HepG2 (cell line): ENCODE measurements around the gene SYCP2L. TPM values are rescaled to one million over a fixed set of nuclear protein-coding genes. Genes with fewer than 3 reads are reported as not detected.
A peak's percentile ranks its signal among the peaks of the same experiment; 100 is the strongest.

ENCODE experiments used
- ATF7 ChIP-seq, 2 experiments: fragments of 450-650 bp in 1 of 2; sonication (generic) in 1 of 2; formaldehyde crosslinking in 1 of 2; IDR thresholded peaks; 2 replicates each; pipeline versions ENCODE4 v1.4.0 to v1.6.1; 2016 to 2020; ENCODE audit warnings: antibody characterized with exemption in 1 of 2, mild to moderate bottlenecking in 1 of 2, missing genetic modification reagents in 1 of 2
- BRF2 ChIP-seq: sonication (generic); formaldehyde crosslinking; IDR thresholded peaks from 2 replicates; pipeline ENCODE4 v1.8.1; 2022; ENCODE audit warnings: mild to moderate bottlenecking, missing genetic modification reagents
- CHD4 ChIP-seq: fragments of 200-600 bp; sonication (generic); IDR thresholded peaks from 2 replicates; pipeline ENCODE4 v1.7.0; 2017; ENCODE audit warnings: mild to moderate bottlenecking, low read length, borderline replicate concordance
- DR1 ChIP-seq: sonication (generic); formaldehyde crosslinking; IDR thresholded peaks from 2 replicates; pipeline ENCODE4 v1.8.0; 2021; ENCODE audit warnings: mild to moderate bottlenecking, missing genetic modification reagents, inconsistent platforms
- E2F1 ChIP-seq: sonication (generic); formaldehyde crosslinking; IDR thresholded peaks from 2 replicates; pipeline ENCODE4 v1.5.0; 2020; ENCODE audit warnings: missing genetic modification reagents
- ETV5 ChIP-seq: IDR thresholded peaks from 2 replicates; pipeline ENCODE4 v1.6.1; 2018; ENCODE audit warnings: missing biosample characterization, missing genetic modification reagents, inconsistent platforms, borderline replicate concordance
- FIP1L1 ChIP-seq: fragments of 200-400 bp; formaldehyde crosslinking; IDR thresholded peaks from 2 replicates; pipeline ENCODE4 v1.6.1; 2018; ENCODE audit warnings: low read depth, mild to moderate bottlenecking, low read length, moderate library complexity, borderline replicate concordance; ENCODE audit not compliant: insufficient read depth
- NBN ChIP-seq: fragments of 450-650 bp; conservative IDR thresholded peaks from 2 replicates; pipeline ENCODE4 v1.6.1; 2017
- PCBP2 ChIP-seq: fragments of 200-400 bp; formaldehyde crosslinking; optimal IDR thresholded peaks from 2 replicates; pipeline ENCODE3; 2018; ENCODE audit warnings: low read length, low read depth; ENCODE audit not compliant: poor library complexity, severe bottlenecking
- PRDM10 ChIP-seq: sonication (generic); formaldehyde crosslinking; IDR thresholded peaks from 2 replicates; pipeline ENCODE4 v1.4.0; 2020; ENCODE audit warnings: low read depth, missing genetic modification reagents
- SMC3 ChIP-seq: IDR thresholded peaks from 2 replicates; pipeline ENCODE4 v1.6.1; 2011; ENCODE audit warnings: low read length, improper control_type of control experiment
- TBP ChIP-seq: sonication (generic); formaldehyde crosslinking; IDR thresholded peaks from 2 replicates; pipeline ENCODE4 v1.5.0; 2020; ENCODE audit warnings: missing genetic modification reagents
- ZNF124 ChIP-seq: sonication (generic); formaldehyde crosslinking; IDR thresholded peaks from 2 replicates; pipeline ENCODE4 v1.4.0; 2020; ENCODE audit warnings: missing genetic modification reagents
- ZNF138 ChIP-seq: sonication (generic); formaldehyde crosslinking; IDR thresholded peaks from 2 replicates; pipeline ENCODE4 v1.5.0; 2020; ENCODE audit warnings: mild to moderate bottlenecking, low read depth, missing genetic modification reagents
- ZNF280D ChIP-seq: sonication (generic); formaldehyde crosslinking; IDR thresholded peaks from 2 replicates; pipeline ENCODE4 v1.5.1; 2020; ENCODE audit warnings: mild to moderate bottlenecking, missing genetic modification reagents
- ZNF337 ChIP-seq: sonication (generic); formaldehyde crosslinking; IDR thresholded peaks from 2 replicates; pipeline ENCODE4 v1.5.1; 2020; ENCODE audit warnings: missing genetic modification reagents, low read depth, mild to moderate bottlenecking, borderline replicate concordance
- polyA plus RNA-seq, 8 experiments: library from polyadenylated mRNA; depleted of rRNA in 3 of 8; stranded (reverse) in 7 of 8; unstranded in 1 of 8; fragments of >200 nt; fragmentation: Illumina TruSeq in 4 of 8; extraction: Trizol in 4 of 8; gene quantifications; 2 replicates each; pipeline versions ENCODE4 v1.2.1 to v1.2.3, GENCODE V29; 2011 to 2016; ENCODE audit warnings: low read depth in 4 of 8, missing spikeins in 1 of 8, mixed read lengths in 1 of 8; ENCODE audit not compliant: insufficient read depth in 1 of 8
- total RNA-seq, 5 experiments: library from RNA; depleted of rRNA; stranded (reverse); fragments of >200 nt; fragmentation: Illumina TruSeq; extraction: Trizol; gene quantifications; 2 replicates each; pipeline ENCODE4 v1.2.3, GENCODE V29; 2016; ENCODE audit warnings: low read depth in 1 of 5
- TF ChIP-seq, protein P1 (sequence below): fragments of 450-650 bp; IDR thresholded peaks from 2 replicates; pipeline ENCODE4 v1.6.1; 2017
- TF ChIP-seq, protein P2 (sequence below), 2 experiments: fragments of 450-650 bp in 1 of 2; sonication (generic) in 1 of 2; formaldehyde crosslinking; IDR thresholded peaks; 2 replicates each; pipeline versions ENCODE4 v1.5.0 to v1.8.0; 2020 to 2022; ENCODE audit warnings: mild to moderate bottlenecking in 1 of 2, missing genetic modification reagents in 1 of 2

Gene SYCP2L
- total and polyA plus RNA-seq, 2 of the 13 experiments (the other 11 are each of a cell fraction or from before 2014, with no cell fraction given): 0.22 to 0.54 TPM

DNA sequence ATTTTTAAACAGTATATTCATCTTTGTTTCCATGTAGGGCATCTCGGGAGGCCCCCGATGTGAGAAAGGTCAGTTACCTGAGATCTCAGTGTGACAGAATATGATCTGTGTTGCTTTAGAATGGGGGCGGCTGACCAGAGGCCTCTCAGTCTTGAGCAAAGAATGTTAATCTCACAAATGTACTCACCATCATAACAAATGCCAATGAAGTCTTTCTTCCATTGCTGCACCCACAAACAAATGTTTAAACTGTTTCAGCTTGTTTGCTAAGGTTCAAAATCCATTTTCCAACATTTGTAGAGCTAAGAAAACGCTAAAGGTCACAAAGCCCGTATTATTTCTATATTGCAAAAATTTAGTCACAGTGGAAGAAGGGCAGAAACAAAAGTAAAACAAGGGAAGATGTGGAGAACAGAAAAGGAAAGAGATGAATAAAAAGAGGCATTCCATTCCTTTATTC, 125.5 kb downstream of the SYCP2L start (continued):
- TF ChIP-seq TBP (CRISPR knock-in tag) (no peak), PRDM10 (CRISPR knock-in tag) (no peak), ZNF138 (no peak), NBN (no peak), E2F1 (CRISPR knock-in tag) (no peak), ZNF337 (CRISPR knock-in tag) (no peak), CHD4 (no peak), ETV5 (CRISPR knock-in tag) (peak; percentile 45; the same call in 1 of the 2 replicates), ZNF124 (peak; percentile 79), ATF7 (IDR thresholded peaks at IDR 0.05) (no peak), ATF7 (CRISPR knock-in tag; IDR thresholded peaks at IDR 0.05) (no peak), FIP1L1 (no peak), DR1 (CRISPR knock-in tag) (no peak), SMC3 (peak; percentile 34; the same call in 1 of the 2 replicates), ZNF280D (CRISPR knock-in tag) (no peak), PCBP2 (no peak), BRF2 (0 out of 2 replicates have a peak, but pooled peaks have one; percentile 31)
- TF ChIP-seq, protein P1, sequence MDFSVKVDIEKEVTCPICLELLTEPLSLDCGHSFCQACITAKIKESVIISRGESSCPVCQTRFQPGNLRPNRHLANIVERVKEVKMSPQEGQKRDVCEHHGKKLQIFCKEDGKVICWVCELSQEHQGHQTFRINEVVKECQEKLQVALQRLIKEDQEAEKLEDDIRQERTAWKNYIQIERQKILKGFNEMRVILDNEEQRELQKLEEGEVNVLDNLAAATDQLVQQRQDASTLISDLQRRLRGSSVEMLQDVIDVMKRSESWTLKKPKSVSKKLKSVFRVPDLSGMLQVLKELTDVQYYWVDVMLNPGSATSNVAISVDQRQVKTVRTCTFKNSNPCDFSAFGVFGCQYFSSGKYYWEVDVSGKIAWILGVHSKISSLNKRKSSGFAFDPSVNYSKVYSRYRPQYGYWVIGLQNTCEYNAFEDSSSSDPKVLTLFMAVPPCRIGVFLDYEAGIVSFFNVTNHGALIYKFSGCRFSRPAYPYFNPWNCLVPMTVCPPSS: no peak
- TF ChIP-seq, protein P2, sequence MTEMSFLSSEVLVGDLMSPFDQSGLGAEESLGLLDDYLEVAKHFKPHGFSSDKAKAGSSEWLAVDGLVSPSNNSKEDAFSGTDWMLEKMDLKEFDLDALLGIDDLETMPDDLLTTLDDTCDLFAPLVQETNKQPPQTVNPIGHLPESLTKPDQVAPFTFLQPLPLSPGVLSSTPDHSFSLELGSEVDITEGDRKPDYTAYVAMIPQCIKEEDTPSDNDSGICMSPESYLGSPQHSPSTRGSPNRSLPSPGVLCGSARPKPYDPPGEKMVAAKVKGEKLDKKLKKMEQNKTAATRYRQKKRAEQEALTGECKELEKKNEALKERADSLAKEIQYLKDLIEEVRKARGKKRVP (CRISPR knock-in tag; IDR thresholded peaks at IDR 0.05): peak in 1 of 2 experiments; percentile 77; a peak in 2 of 4 replicates
